HepG2 (cell line): Measurements from ENCODE around the gene PA2G4. TPM values are rescaled to one million over a fixed set of nuclear protein-coding genes. Genes with fewer than 3 reads are reported as not detected.

Experiments
- CC2D1A ChIP-seq: sonication (generic); formaldehyde crosslinking; IDR thresholded peaks from 2 replicates; pipeline ENCODE4 v1.8.1; 2023; ENCODE audit warnings: mild to moderate bottlenecking, missing genetic modification reagents
- PAF1 ChIP-seq: IDR thresholded peaks from 2 replicates; pipeline ENCODE4 v1.6.1; 2016; ENCODE audit warnings: missing genetic modification reagents, missing compliant biosample characterization
- PCBP1 ChIP-seq: fragments of 200-400 bp; formaldehyde crosslinking; IDR thresholded peaks from 2 replicates; pipeline ENCODE4 v1.6.1; 2017; ENCODE audit warnings: mild to moderate bottlenecking, low read depth, low read length, borderline replicate concordance
- POGK ChIP-seq: sonication (generic); formaldehyde crosslinking; conservative IDR thresholded peaks from 2 replicates; pipeline ENCODE4 v1.8.0; 2022; ENCODE audit warnings: mild to moderate bottlenecking, moderate library complexity, missing genetic modification reagents
- REPIN1 ChIP-seq: sonication (generic); formaldehyde crosslinking; IDR thresholded peaks from 2 replicates; pipeline ENCODE4 v1.8.0; 2022; ENCODE audit warnings: missing genetic modification reagents, low read depth, mild to moderate bottlenecking, borderline replicate concordance
- SUZ12 ChIP-seq: fragments of 150-350 bp; IDR thresholded peaks from 2 replicates; pipeline ENCODE4 v1.6.1; 2014; ENCODE audit warnings: low read depth, low read length
- ZNF713 ChIP-seq: sonication (generic); formaldehyde crosslinking; IDR thresholded peaks from 2 replicates; pipeline ENCODE4 v1.4.0; 2020; ENCODE audit warnings: mild to moderate bottlenecking, missing genetic modification reagents
- ZSCAN5A ChIP-seq: sonication (generic); formaldehyde crosslinking; IDR thresholded peaks from 2 replicates; pipeline ENCODE4 v1.8.0; 2022; ENCODE audit warnings: mild to moderate bottlenecking, missing genetic modification reagents, borderline replicate concordance
- polyA plus RNA-seq, 8 experiments: library from polyadenylated mRNA; depleted of rRNA in 3 of 8; stranded (reverse) in 7 of 8; unstranded in 1 of 8; fragments of >200 nt; fragmentation: Illumina TruSeq in 4 of 8; extraction: Trizol in 4 of 8; gene quantifications; 2 replicates each; pipeline versions ENCODE4 v1.2.1 to v1.2.3, GENCODE V29; 2011 to 2016; ENCODE audit warnings: low read depth in 4 of 8, missing spikeins in 1 of 8, mixed read lengths in 1 of 8; ENCODE audit not compliant: insufficient read depth in 1 of 8
- total RNA-seq, 5 experiments: library from RNA; depleted of rRNA; stranded (reverse); fragments of >200 nt; fragmentation: Illumina TruSeq; extraction: Trizol; gene quantifications; 2 replicates each; pipeline ENCODE4 v1.2.3, GENCODE V29; 2016; ENCODE audit warnings: low read depth in 1 of 5
- TF ChIP-seq, protein P1 (sequence below): sonication (generic); formaldehyde crosslinking; conservative IDR thresholded peaks from 2 replicates; pipeline ENCODE4 v1.4.0; 2020; ENCODE audit warnings: mild to moderate bottlenecking, missing genetic modification reagents, moderate library complexity
- TF ChIP-seq, protein P2 (sequence below): sonication (generic); formaldehyde crosslinking; IDR thresholded peaks from 2 replicates; pipeline ENCODE4 v1.4.0; 2020; ENCODE audit warnings: missing genetic modification reagents

Gene PA2G4
- total and polyA plus RNA-seq, 2 of the 13 experiments (the other 11 are each of a cell fraction or from before 2014, with no cell fraction given), result 147 to 240 TPM

DNA sequence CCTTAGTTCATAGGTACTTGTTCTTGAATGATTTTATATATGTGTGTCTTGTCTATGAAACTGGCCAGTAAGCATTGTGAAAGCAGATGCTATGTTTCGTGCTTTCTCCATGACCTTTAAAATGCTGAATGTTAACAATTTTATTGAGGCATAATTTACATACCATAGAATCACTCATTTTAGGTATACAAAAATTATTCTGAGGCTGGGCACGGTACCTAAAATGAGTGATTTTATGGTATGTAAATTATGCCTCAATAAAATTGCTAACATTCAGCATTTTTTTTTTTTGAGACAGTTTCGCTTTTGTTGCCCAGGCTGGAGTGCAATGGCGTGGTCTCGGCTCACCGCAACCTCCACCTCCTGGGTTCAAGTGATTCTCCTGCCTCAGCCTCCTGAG lies 30.5 kb downstream of the PA2G4 start (continued):
- TF ChIP-seq, protein P1, sequence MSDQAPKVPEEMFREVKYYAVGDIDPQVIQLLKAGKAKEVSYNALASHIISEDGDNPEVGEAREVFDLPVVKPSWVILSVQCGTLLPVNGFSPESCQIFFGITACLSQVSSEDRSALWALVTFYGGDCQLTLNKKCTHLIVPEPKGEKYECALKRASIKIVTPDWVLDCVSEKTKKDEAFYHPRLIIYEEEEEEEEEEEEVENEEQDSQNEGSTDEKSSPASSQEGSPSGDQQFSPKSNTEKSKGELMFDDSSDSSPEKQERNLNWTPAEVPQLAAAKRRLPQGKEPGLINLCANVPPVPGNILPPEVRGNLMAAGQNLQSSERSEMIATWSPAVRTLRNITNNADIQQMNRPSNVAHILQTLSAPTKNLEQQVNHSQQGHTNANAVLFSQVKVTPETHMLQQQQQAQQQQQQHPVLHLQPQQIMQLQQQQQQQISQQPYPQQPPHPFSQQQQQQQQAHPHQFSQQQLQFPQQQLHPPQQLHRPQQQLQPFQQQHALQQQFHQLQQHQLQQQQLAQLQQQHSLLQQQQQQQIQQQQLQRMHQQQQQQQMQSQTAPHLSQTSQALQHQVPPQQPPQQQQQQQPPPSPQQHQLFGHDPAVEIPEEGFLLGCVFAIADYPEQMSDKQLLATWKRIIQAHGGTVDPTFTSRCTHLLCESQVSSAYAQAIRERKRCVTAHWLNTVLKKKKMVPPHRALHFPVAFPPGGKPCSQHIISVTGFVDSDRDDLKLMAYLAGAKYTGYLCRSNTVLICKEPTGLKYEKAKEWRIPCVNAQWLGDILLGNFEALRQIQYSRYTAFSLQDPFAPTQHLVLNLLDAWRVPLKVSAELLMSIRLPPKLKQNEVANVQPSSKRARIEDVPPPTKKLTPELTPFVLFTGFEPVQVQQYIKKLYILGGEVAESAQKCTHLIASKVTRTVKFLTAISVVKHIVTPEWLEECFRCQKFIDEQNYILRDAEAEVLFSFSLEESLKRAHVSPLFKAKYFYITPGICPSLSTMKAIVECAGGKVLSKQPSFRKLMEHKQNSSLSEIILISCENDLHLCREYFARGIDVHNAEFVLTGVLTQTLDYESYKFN (CRISPR knock-in tag), result no peak
- TF ChIP-seq POGK (CRISPR knock-in tag) (no peak), ZNF713 (CRISPR knock-in tag) (no peak), PCBP1 (no peak), ZSCAN5A (no peak), PAF1 (CRISPR knock-in tag) (no peak), SUZ12 (no peak), CC2D1A (CRISPR knock-in tag) (no peak), REPIN1 (CRISPR knock-in tag) (no peak)
- TF ChIP-seq, protein P2, sequence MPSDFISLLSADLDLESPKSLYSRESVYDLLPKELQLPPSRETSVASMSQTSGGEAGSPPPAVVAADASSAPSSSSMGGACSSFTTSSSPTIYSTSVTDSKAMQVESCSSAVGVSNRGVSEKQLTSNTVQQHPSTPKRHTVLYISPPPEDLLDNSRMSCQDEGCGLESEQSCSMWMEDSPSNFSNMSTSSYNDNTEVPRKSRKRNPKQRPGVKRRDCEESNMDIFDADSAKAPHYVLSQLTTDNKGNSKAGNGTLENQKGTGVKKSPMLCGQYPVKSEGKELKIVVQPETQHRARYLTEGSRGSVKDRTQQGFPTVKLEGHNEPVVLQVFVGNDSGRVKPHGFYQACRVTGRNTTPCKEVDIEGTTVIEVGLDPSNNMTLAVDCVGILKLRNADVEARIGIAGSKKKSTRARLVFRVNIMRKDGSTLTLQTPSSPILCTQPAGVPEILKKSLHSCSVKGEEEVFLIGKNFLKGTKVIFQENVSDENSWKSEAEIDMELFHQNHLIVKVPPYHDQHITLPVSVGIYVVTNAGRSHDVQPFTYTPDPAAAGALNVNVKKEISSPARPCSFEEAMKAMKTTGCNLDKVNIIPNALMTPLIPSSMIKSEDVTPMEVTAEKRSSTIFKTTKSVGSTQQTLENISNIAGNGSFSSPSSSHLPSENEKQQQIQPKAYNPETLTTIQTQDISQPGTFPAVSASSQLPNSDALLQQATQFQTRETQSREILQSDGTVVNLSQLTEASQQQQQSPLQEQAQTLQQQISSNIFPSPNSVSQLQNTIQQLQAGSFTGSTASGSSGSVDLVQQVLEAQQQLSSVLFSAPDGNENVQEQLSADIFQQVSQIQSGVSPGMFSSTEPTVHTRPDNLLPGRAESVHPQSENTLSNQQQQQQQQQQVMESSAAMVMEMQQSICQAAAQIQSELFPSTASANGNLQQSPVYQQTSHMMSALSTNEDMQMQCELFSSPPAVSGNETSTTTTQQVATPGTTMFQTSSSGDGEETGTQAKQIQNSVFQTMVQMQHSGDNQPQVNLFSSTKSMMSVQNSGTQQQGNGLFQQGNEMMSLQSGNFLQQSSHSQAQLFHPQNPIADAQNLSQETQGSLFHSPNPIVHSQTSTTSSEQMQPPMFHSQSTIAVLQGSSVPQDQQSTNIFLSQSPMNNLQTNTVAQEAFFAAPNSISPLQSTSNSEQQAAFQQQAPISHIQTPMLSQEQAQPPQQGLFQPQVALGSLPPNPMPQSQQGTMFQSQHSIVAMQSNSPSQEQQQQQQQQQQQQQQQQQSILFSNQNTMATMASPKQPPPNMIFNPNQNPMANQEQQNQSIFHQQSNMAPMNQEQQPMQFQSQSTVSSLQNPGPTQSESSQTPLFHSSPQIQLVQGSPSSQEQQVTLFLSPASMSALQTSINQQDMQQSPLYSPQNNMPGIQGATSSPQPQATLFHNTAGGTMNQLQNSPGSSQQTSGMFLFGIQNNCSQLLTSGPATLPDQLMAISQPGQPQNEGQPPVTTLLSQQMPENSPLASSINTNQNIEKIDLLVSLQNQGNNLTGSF (CRISPR knock-in tag), result no peak
